ENCODE measurements around the gene SLC25A24.

- TF ChIP-seq CTCF (IDR thresholded peaks at IDR 0.05; ENCODE audit: low read depth, low read length, poor library complexity, severe bottlenecking) (no peak), EZH2phosphoT487 (IDR thresholded peaks at IDR 0.05; ENCODE audit: borderline replicate concordance, low read length) (no peak)
Observed at GRCh38 chr1:108141621-108142020, 58.5 kb downstream of the SLC25A24 start.

Measured in DOHH2 (cell line).